ENCODE data around the gene FUZ.
A peak's percentile ranks its signal among the peaks of the same experiment; 100 is the strongest.

FUZ gene

DNA sequence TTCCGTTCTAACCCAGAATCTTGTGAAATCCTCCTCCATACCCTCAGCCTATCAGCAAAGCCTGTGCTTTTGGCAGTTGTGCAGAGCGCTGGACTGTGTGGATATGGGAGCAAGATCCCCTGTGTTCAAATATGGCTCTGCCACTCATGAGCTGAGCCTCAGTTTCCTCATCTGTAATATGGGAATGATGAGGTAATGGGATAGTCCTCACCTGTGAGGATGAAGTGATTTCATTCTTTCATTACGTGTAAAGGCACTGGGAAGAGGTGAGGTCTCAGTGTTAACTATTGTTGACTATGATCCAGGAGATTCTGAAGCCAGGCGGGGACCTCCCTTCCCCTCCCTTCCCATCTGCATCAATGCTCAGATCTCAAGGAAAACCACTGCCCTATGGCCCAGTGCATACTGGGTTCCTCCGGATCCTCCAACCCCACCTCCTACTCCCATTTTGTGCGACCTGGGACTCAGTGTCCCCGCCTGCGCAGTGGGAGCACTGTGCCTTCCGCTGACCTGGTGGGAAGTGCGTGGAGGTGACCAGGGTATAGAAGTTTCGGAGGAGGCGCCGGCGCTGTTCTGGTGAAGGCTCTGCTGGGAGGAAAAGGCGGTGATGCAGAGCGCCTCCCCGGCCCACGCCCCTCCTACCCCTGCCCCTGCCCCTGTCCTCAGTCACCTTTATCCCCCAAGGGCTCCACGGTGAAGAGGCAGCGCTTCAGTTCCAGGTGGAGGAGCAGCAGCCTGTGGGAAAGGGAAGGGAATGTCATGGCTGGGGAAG lies 5.0 kb downstream of the FUZ start:
- peak overlapping the region in 4 of 5 donors; percentile 32 to 87 (median 66) for H3K4me3 ChIP-seq (ENCODE audit: low read depth in 1 of 5, low read length in 5 of 5)
- peaks cover 9 to 40% (median 31%) of the 10 kb centered on the region in 5 donors for H3K4me1 ChIP-seq (ENCODE audit: control insufficient read depth in 5 of 5, insufficient read depth in 5 of 5, low read length in 5 of 5)
- H3K9ac ChIP-seq (ENCODE audit: low read length in 5 of 5) = no peak overlapping the region

GRCh38 chr19:49807058-49807903 lies 5.8 kb downstream of the FUZ start:
- no peak overlapping the region for H3K27ac ChIP-seq (ENCODE audit: low read depth, low read length)
- H3K4me3 ChIP-seq (ENCODE audit: low read depth in 1 of 5, low read length in 5 of 5) = no peak overlapping the region
- H3K4me1 ChIP-seq (ENCODE audit: control insufficient read depth in 5 of 5, insufficient read depth in 5 of 5, low read length in 5 of 5) = peaks cover 6 to 40% (median 29%) of the 10 kb centered on the region in 5 donors
- no peak overlapping the region for H3K9ac ChIP-seq (ENCODE audit: low read length in 5 of 5)
- peaks cover 0 to 52% (median 33%) of the 10 kb centered on the region in 5 donors for H3K36me3 ChIP-seq (ENCODE audit: control insufficient read depth in 5 of 5, insufficient read depth in 5 of 5, low read length in 5 of 5)
- no peaks in the 10 kb centered on the region for H3K9me3 ChIP-seq (ENCODE audit: control insufficient read depth in 5 of 5, low read length in 5 of 5)
- no peaks in the 10 kb centered on the region for H3K27me3 ChIP-seq (ENCODE audit: control insufficient read depth in 5 of 5, insufficient read depth in 4 of 5, low read length in 5 of 5)

More for the DNA sequence above, 5.0 kb downstream of the FUZ start:
- peaks cover 0 to 46% (median 28%) of the 10 kb centered on the region in 5 donors for H3K36me3 ChIP-seq (ENCODE audit: control insufficient read depth in 5 of 5, insufficient read depth in 5 of 5, low read length in 5 of 5)
- H3K27ac ChIP-seq (ENCODE audit: low read depth, low read length) = peak overlapping the region; percentile 50
- no peaks in the 10 kb centered on the region for H3K9me3 ChIP-seq (ENCODE audit: control insufficient read depth in 5 of 5, low read length in 5 of 5)
- no peaks in the 10 kb centered on the region for H3K27me3 ChIP-seq (ENCODE audit: control insufficient read depth in 5 of 5, insufficient read depth in 4 of 5, low read length in 5 of 5)

- Histone ChIP-seq H3K36me3 (ENCODE audit: control insufficient read depth in 5 of 5, insufficient read depth in 5 of 5, low read length in 5 of 5) (peaks cover 0 to 59% (median 35%) of the 10 kb centered on the region in 5 donors), H3K9ac (ENCODE audit: low read length in 5 of 5) (no peak overlapping the region), H3K4me1 (ENCODE audit: control insufficient read depth in 5 of 5, insufficient read depth in 5 of 5, low read length in 5 of 5) (peaks cover 6 to 44% (median 31%) of the 10 kb centered on the region in 5 donors), H3K4me3 (ENCODE audit: low read depth in 1 of 5, low read length in 5 of 5) (no peak overlapping the region), H3K27ac (ENCODE audit: low read depth, low read length) (no peak overlapping the region), H3K27me3 (ENCODE audit: control insufficient read depth in 5 of 5, insufficient read depth in 4 of 5, low read length in 5 of 5) (no peaks in the 10 kb centered on the region), H3K9me3 (ENCODE audit: control insufficient read depth in 5 of 5, low read length in 5 of 5) (no peaks in the 10 kb centered on the region)
Observed at GRCh38 chr19:49806620-49806959, 6.5 kb downstream of the FUZ start.

DNA sequence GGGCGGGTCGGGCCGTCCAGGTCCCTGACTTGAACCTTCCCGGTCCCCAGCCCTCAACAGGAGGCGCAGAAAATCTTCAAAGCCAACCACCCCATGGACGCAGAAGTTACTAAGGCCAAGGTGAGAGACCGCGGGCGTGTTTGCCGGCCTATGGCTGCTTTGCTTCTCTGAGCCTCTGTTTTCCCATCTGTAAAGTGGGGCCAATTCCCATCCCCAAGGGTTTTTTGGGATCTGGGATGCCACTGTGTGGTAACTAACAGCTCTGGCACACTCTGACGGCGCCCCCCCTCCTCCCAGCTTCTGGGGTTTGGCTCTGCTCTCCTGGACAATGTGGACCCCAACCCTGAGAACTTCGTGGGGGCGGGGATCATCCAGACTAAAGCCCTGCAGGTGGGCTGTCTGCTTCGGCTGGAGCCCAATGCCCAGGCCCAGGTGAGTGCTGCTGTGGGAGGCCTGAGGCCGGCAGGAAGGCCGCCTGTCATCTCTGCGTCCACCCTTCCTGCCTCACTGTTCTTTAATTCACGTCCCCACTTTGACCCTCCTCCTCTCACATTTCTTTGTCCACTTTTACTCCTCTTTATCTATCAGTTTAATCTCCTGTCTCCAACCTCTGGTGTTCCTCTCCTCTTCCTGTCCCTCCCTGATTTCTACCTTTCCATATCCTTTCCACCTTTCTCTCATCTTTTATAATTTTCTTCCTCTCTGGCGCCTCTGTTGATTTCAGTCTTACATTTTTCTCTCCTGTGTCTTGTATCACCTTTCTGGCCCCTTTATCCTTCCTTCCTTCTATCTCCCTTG lies 7.1 kb downstream of the FUZ start:
- no peak overlapping the region for H3K4me3 ChIP-seq (ENCODE audit: low read depth in 1 of 5, low read length in 5 of 5)
- peaks cover 0 to 63% (median 39%) of the 10 kb centered on the region in 5 donors for H3K36me3 ChIP-seq (ENCODE audit: control insufficient read depth in 5 of 5, insufficient read depth in 5 of 5, low read length in 5 of 5)
- H3K27ac ChIP-seq (ENCODE audit: low read depth, low read length) = no peak overlapping the region
- no peak overlapping the region for H3K9ac ChIP-seq (ENCODE audit: low read length in 5 of 5)
- H3K27me3 ChIP-seq (ENCODE audit: control insufficient read depth in 5 of 5, insufficient read depth in 4 of 5, low read length in 5 of 5) = no peaks in the 10 kb centered on the region
- H3K4me1 ChIP-seq (ENCODE audit: control insufficient read depth in 5 of 5, insufficient read depth in 5 of 5, low read length in 5 of 5) = peaks cover 6 to 48% (median 31%) of the 10 kb centered on the region in 5 donors
- no peaks in the 10 kb centered on the region for H3K9me3 ChIP-seq (ENCODE audit: control insufficient read depth in 5 of 5, low read length in 5 of 5)

DNA sequence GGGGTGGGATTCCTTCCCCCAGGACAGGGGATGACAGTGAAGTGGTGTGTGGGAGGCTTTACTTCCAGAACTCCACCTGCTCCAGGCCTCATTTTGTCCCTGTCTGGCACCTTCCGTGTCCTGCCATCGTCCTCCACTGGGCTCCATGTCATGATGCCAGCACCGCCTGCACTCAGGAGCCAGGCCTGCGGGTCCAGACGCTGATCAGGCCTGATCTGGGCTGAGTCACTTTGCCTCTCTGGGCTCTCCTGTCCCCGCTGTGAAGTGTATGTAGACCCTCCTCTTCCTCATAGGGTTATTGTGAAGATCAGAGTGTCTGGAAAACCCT lies 9.6 kb downstream of the FUZ start:
- no peak overlapping the region for H3K4me3 ChIP-seq (ENCODE audit: low read depth in 1 of 5, low read length in 5 of 5)
- H3K4me1 ChIP-seq (ENCODE audit: control insufficient read depth in 5 of 5, insufficient read depth in 5 of 5, low read length in 5 of 5) = peaks cover 0 to 32% (median 17%) of the 10 kb centered on the region in 5 donors
- peaks cover 0 to 88% (median 64%) of the 10 kb centered on the region in 5 donors for H3K36me3 ChIP-seq (ENCODE audit: control insufficient read depth in 5 of 5, insufficient read depth in 5 of 5, low read length in 5 of 5)
- no peak overlapping the region for H3K9ac ChIP-seq (ENCODE audit: low read length in 5 of 5)
- no peaks in the 10 kb centered on the region for H3K27me3 ChIP-seq (ENCODE audit: control insufficient read depth in 5 of 5, insufficient read depth in 4 of 5, low read length in 5 of 5)
- no peaks in the 10 kb centered on the region for H3K9me3 ChIP-seq (ENCODE audit: control insufficient read depth in 5 of 5, low read length in 5 of 5)
- H3K27ac ChIP-seq (ENCODE audit: low read depth, low read length) = no peak overlapping the region

- no peaks in the 10 kb centered on the region for H3K27me3 ChIP-seq (ENCODE audit: control insufficient read depth in 5 of 5, insufficient read depth in 4 of 5, low read length in 5 of 5)
- no peaks in the 10 kb centered on the region for H3K9me3 ChIP-seq (ENCODE audit: control insufficient read depth in 5 of 5, low read length in 5 of 5)
- H3K36me3 ChIP-seq (ENCODE audit: control insufficient read depth in 5 of 5, insufficient read depth in 5 of 5, low read length in 5 of 5) = peaks cover 0 to 91% (median 69%) of the 10 kb centered on the region in 5 donors
- H3K27ac ChIP-seq (ENCODE audit: low read depth, low read length) = no peak overlapping the region
- H3K9ac ChIP-seq (ENCODE audit: low read length in 5 of 5) = no peak overlapping the region
- H3K4me1 ChIP-seq (ENCODE audit: control insufficient read depth in 5 of 5, insufficient read depth in 5 of 5, low read length in 5 of 5) = peaks cover 0 to 27% (median 12%) of the 10 kb centered on the region in 5 donors
- H3K4me3 ChIP-seq (ENCODE audit: low read depth in 1 of 5, low read length in 5 of 5) = peak overlapping the region in 2 of 5 donors; percentile 42 to 55
Observed at GRCh38 chr19:49802836-49803528, 10.1 kb downstream of the FUZ start.

DNA sequence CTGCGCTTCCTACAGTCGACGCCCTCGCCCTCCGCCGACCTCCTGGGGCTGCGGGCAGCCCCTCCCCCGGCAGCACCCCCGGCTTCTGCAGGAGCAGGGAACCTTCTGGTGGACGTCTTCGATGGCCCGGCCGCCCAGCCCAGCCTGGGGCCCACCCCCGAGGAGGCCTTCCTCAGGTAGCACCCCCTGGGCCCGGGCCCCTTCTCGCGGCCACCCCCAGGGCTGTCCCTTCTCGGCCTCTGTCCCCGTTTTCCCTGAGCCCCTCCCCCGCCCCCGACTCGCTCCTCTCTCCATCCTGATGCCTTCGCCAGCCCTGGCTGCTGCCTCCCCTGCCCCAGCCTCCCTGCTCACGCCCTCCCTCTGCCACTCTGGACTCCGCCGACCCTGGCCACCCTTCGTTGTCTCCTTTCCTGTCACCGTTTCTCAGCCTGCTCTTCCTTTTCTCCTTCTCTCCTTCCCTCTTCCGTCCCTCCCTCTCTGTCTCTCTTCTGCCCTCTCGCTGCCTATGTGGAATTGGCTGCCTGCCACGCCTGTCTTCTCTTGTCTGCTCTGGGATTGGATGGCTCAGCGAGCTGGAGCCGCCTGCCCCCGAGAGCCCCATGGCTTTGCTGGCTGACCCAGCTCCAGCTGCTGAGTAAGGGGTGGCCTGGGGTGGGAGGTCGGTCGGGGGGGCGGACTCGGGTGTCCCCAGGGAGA lies 11.0 kb downstream of the FUZ start:
- Histone ChIP-seq H3K9ac (ENCODE audit: low read length in 5 of 5) (no peak overlapping the region), H3K27ac (ENCODE audit: low read depth, low read length) (no peak overlapping the region), H3K4me1 (ENCODE audit: control insufficient read depth in 5 of 5, insufficient read depth in 5 of 5, low read length in 5 of 5) (peaks cover 0 to 19% (median 10%) of the 10 kb centered on the region in 5 donors), H3K9me3 (ENCODE audit: control insufficient read depth in 5 of 5, low read length in 5 of 5) (no peaks in the 10 kb centered on the region), H3K4me3 (ENCODE audit: low read depth in 1 of 5, low read length in 5 of 5) (peak overlapping the region in 4 of 5 donors; percentile 54 to 66 (median 60)), H3K27me3 (ENCODE audit: control insufficient read depth in 5 of 5, insufficient read depth in 4 of 5, low read length in 5 of 5) (no peaks in the 10 kb centered on the region), H3K36me3 (ENCODE audit: control insufficient read depth in 5 of 5, insufficient read depth in 5 of 5, low read length in 5 of 5) (peaks cover 0 to 89% (median 70%) of the 10 kb centered on the region in 5 donors)

DNA sequence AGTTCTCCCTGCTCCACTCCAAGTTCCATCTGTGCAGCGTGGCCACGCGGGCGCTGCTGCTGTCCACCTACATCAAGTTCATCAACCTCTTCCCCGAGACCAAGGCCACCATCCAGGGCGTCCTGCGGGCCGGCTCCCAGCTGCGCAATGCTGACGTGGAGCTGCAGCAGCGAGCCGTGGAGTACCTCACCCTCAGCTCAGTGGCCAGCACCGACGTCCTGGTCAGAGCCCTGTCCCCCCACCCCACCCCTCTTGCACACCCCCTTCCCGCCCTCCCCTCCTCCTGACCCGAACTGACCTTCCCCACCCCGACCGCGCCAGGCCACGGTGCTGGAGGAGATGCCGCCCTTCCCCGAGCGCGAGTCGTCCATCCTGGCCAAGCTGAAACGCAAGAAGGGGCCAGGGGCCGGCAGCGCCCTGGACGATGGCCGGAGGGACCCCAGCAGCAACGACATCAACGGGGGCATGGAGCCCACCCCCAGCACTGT lies 11.6 kb downstream of the FUZ start:
- Histone ChIP-seq H3K4me3 (ENCODE audit: low read depth in 1 of 5, low read length in 5 of 5) (peak overlapping the region in 4 of 5 donors; percentile 54 to 66 (median 60)), H3K27ac (ENCODE audit: low read depth, low read length) (no peak overlapping the region), H3K36me3 (ENCODE audit: control insufficient read depth in 5 of 5, insufficient read depth in 5 of 5, low read length in 5 of 5) (peaks cover 0 to 91% (median 75%) of the 10 kb centered on the region in 5 donors), H3K9me3 (ENCODE audit: control insufficient read depth in 5 of 5, low read length in 5 of 5) (no peaks in the 10 kb centered on the region), H3K9ac (ENCODE audit: low read length in 5 of 5) (no peak overlapping the region), H3K4me1 (ENCODE audit: control insufficient read depth in 5 of 5, insufficient read depth in 5 of 5, low read length in 5 of 5) (peaks cover 0 to 19% (median 10%) of the 10 kb centered on the region in 5 donors), H3K27me3 (ENCODE audit: control insufficient read depth in 5 of 5, insufficient read depth in 4 of 5, low read length in 5 of 5) (no peaks in the 10 kb centered on the region)

DNA sequence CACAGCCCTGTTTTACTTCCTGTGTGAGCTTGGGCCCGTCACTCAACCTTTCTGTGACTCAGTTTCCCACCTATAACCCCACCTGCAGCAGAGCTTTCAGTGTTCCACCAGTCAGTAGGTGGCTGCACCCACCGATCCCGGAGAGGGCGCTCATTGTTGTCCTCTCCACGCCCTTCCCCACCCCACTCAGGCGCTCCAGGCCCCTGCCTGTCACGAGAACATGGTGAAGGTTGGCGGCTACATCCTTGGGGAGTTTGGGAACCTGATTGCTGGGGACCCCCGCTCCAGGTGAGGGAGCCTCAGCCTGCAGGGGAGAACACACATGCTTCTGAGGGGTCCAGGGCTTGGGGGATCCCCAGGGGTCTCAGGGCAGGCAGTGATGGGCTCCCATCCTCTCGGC lies 12.3 kb downstream of the FUZ start:
- H3K9ac ChIP-seq (ENCODE audit: low read length in 5 of 5) = no peak overlapping the region
- peaks cover 0 to 19% (median 10%) of the 10 kb centered on the region in 5 donors for H3K4me1 ChIP-seq (ENCODE audit: control insufficient read depth in 5 of 5, insufficient read depth in 5 of 5, low read length in 5 of 5)
- no peaks in the 10 kb centered on the region for H3K9me3 ChIP-seq (ENCODE audit: control insufficient read depth in 5 of 5, low read length in 5 of 5)
- no peak overlapping the region for H3K27ac ChIP-seq (ENCODE audit: low read depth, low read length)
- no peak overlapping the region for H3K4me3 ChIP-seq (ENCODE audit: low read depth in 1 of 5, low read length in 5 of 5)
- H3K27me3 ChIP-seq (ENCODE audit: control insufficient read depth in 5 of 5, insufficient read depth in 4 of 5, low read length in 5 of 5) = no peaks in the 10 kb centered on the region
- peaks cover 0 to 92% (median 76%) of the 10 kb centered on the region in 5 donors for H3K36me3 ChIP-seq (ENCODE audit: control insufficient read depth in 5 of 5, insufficient read depth in 5 of 5, low read length in 5 of 5)
